ENCODE measurements around the gene CT47A1. TPM values are rescaled to one million over a fixed set of nuclear protein-coding genes. Genes with fewer than 3 reads are reported as not detected.
A peak's percentile ranks its signal among the peaks of the same experiment; 100 is the strongest.

CT47A1 gene
- total RNA-seq, 3 donors from 2014 or later = not detected

DNA sequence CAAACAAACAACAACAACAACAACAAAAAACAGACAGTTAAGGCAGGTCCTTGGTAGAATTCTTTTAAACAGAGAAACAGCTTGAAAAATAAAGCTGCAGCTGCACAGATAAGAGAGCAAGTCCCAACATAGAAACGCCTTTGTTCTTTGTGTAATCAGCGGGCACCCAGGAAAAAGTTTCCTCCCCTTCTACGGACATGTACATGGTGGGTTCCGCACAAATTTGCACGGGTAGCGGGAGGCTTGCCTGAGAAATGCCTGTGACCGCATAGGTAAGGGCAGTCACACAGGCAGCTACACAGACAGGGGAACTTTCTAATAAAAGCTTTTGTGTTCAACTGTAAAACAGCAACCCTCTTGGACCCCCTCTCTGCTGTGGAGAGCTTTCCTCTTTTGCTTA lies 25.7 kb upstream of the CT47A1 start:
- no peaks in the 10 kb centered on the region for H3K4me1 ChIP-seq
- intact Hi-C loops (cut with DNase I; ENCODE audit: low total_unique reads) = no loop called here
- no peak for DNase-seq (ENCODE audit: low spot score in 2 of 2)
- TF ChIP-seq POLR2A (IDR thresholded peaks at IDR 0.05) = no peak
- TF ChIP-seq, protein P1, sequence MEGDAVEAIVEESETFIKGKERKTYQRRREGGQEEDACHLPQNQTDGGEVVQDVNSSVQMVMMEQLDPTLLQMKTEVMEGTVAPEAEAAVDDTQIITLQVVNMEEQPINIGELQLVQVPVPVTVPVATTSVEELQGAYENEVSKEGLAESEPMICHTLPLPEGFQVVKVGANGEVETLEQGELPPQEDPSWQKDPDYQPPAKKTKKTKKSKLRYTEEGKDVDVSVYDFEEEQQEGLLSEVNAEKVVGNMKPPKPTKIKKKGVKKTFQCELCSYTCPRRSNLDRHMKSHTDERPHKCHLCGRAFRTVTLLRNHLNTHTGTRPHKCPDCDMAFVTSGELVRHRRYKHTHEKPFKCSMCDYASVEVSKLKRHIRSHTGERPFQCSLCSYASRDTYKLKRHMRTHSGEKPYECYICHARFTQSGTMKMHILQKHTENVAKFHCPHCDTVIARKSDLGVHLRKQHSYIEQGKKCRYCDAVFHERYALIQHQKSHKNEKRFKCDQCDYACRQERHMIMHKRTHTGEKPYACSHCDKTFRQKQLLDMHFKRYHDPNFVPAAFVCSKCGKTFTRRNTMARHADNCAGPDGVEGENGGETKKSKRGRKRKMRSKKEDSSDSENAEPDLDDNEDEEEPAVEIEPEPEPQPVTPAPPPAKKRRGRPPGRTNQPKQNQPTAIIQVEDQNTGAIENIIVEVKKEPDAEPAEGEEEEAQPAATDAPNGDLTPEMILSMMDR (IDR thresholded peaks at IDR 0.05) = no peak
- TF ChIP-seq POLR2AphosphoS5 (IDR thresholded peaks at IDR 0.05) = no peak
- H3K27me3 ChIP-seq = peaks cover 0 to 4% of the 10 kb centered on the region in 2 donors
- H3K9me3 ChIP-seq = peaks cover 4 to 8% of the 10 kb centered on the region in 2 donors
- no peak overlapping the region for H3K27ac ChIP-seq
- no peak overlapping the region for H3K4me3 ChIP-seq
- H3K36me3 ChIP-seq = no peaks in the 10 kb centered on the region

- H3K27me3 ChIP-seq = peaks cover 0 to 4% of the 10 kb centered on the region in 2 donors
- intact Hi-C loops (cut with DNase I; ENCODE audit: low total_unique reads) = no loop called here
- H3K4me1 ChIP-seq = no peaks in the 10 kb centered on the region
- H3K36me3 ChIP-seq = no peaks in the 10 kb centered on the region
- no peak for DNase-seq (ENCODE audit: low spot score in 2 of 2)
- no peak overlapping the region for H3K27ac ChIP-seq
- TF ChIP-seq, protein P1 (IDR thresholded peaks at IDR 0.05) = no peak
- TF ChIP-seq POLR2AphosphoS5 (IDR thresholded peaks at IDR 0.05) = no peak
- no peak overlapping the region for H3K4me3 ChIP-seq
- H3K9me3 ChIP-seq = peaks cover 4 to 8% of the 10 kb centered on the region in 2 donors
Measured at GRCh38 chrX:121010218-121010617, 24.7 kb upstream of the CT47A1 start.

- Histone ChIP-seq H3K27ac (no peak overlapping the region), H3K27me3 (peaks cover 0 to 2% of the 10 kb centered on the region in 2 donors), H3K4me1 (no peaks in the 10 kb centered on the region), H3K36me3 (no peaks in the 10 kb centered on the region), H3K4me3 (no peak overlapping the region), H3K9me3 (peaks cover 2 to 8% of the 10 kb centered on the region in 2 donors)
- intact Hi-C loops (cut with DNase I; ENCODE audit: low total_unique reads) = no loop called here
- no peak for DNase-seq (ENCODE audit: low spot score in 2 of 2)
- TF ChIP-seq POLR2AphosphoS5 (IDR thresholded peaks at IDR 0.05) (no peak), POLR2A (IDR thresholded peaks at IDR 0.05) (no peak)
- TF ChIP-seq, protein P1 (IDR thresholded peaks at IDR 0.05) = no peak
Measured at GRCh38 chrX:121009764-121010163, 24.2 kb upstream of the CT47A1 start.

- DNase-seq (ENCODE audit: low spot score in 2 of 2) = no peak
- no peaks in the 10 kb centered on the region for H3K36me3 ChIP-seq
- TF ChIP-seq, protein P1 (IDR thresholded peaks at IDR 0.05) = no peak
- TF ChIP-seq POLR2A (IDR thresholded peaks at IDR 0.05) = no peak
- no peak for TF ChIP-seq POLR2AphosphoS5 (IDR thresholded peaks at IDR 0.05)
- no peaks in the 10 kb centered on the region for H3K4me1 ChIP-seq
- peaks cover 0 to 4% of the 10 kb centered on the region in 2 donors for H3K9me3 ChIP-seq
- intact Hi-C loops (cut with DNase I; ENCODE audit: low total_unique reads) = no loop called here
- no peaks in the 10 kb centered on the region for H3K27me3 ChIP-seq
- peak overlapping the region in 1 of 2 donors; percentile 55 for H3K27ac ChIP-seq
- H3K4me3 ChIP-seq = no peak overlapping the region
Measured at GRCh38 chrX:121008920-121009319, 23.4 kb upstream of the CT47A1 start.

GRCh38 chrX:121000589-121000988 lies 15.0 kb upstream of the CT47A1 start:
- Histone ChIP-seq H3K27ac (no peak overlapping the region), H3K27me3 (no peaks in the 10 kb centered on the region), H3K36me3 (no peaks in the 10 kb centered on the region), H3K9me3 (no peaks in the 10 kb centered on the region), H3K4me1 (no peaks in the 10 kb centered on the region), H3K4me3 (no peak overlapping the region)
- intact Hi-C loops (cut with DNase I; ENCODE audit: low total_unique reads) = no loop called here
- TF ChIP-seq, protein P1 (IDR thresholded peaks at IDR 0.05) = no peak
- TF ChIP-seq POLR2AphosphoS5 (IDR thresholded peaks at IDR 0.05) = no peak
- TF ChIP-seq POLR2A (IDR thresholded peaks at IDR 0.05) = no peak
- no peak for DNase-seq (ENCODE audit: low spot score in 2 of 2)
